Left lobe of liver (tissue), 2 donors: Measurements from ENCODE around the gene PCK1. TPM values are rescaled to one million over a fixed set of nuclear protein-coding genes. Genes with fewer than 3 reads are reported as not detected.

ENCODE experiments used
- ATAC-seq: fragments of 200-7000 bp; cut with Tn5 transposase; one replicate; pipeline ENCODE4 v1.9.1; 2020; ENCODE audit warnings: mild to moderate bottlenecking, moderate library complexity
- DNase-seq: peaks from one replicate; pipeline ENCODE4 v3.0.0-alpha.2; 2020; ENCODE audit warnings: low spot score
- total RNA-seq: library from RNA; stranded (reverse); gene quantifications from one replicate; pipeline ENCODE4 v1.2.1, GENCODE V29; 2021
- donor health status: DM: no; HTN: no; CAD: no; lungs with moderate emphysema.
- donor health status: DM: no; HTN: yes; CAD: no.

Gene PCK1
- total RNA-seq, 1 donor from 2014 or later, result 1,004 TPM

- DNase-seq, result peak; percentile 92
- peak; percentile 45 for ATAC-seq
These were observed 26.5 kb downstream of the PCK1 start for GRCh38 chr20:57587278-57587988.

DNA sequence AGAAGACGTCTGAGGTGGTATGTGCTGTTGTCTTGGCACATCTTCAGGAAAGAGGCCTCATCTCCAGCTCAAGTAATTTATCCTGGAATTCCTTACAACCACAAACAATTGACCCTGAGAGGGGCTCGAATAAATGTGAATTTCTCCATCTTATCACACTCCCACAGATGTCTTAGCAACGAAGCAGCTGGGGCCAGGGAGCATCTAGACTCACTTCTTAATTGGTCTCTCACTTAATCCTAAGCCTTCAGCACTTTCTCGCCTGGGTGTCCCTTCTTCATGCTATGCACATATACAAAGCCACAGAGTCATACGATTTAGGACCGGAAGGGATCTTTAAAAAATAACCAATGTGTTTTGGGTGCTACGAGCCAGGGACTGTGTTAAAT, 27.1 kb downstream of the PCK1 start:
- ATAC-seq (no peak), DNase-seq (no peak)

DNA sequence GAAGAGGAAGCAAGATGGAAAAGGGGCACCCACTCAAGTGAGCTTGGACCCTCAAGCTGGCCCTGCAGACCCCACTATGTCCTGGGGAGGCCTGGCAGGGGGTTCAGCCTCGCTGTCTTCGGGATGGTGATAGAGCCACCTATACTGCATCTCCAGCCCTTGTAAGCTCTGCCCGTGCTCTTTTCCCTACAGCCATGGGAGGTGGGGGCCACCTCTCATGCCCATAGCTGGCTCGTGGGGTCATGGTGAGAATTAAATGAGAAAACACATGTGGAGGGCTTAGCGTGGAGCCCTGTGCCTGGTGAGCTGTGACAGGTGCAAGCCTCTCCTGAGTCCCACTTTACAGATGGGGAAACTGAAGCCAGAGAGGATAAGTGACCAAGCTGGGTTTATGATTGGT, 27.7 kb downstream of the PCK1 start:
- no peak for DNase-seq
- ATAC-seq, result no peak

DNA sequence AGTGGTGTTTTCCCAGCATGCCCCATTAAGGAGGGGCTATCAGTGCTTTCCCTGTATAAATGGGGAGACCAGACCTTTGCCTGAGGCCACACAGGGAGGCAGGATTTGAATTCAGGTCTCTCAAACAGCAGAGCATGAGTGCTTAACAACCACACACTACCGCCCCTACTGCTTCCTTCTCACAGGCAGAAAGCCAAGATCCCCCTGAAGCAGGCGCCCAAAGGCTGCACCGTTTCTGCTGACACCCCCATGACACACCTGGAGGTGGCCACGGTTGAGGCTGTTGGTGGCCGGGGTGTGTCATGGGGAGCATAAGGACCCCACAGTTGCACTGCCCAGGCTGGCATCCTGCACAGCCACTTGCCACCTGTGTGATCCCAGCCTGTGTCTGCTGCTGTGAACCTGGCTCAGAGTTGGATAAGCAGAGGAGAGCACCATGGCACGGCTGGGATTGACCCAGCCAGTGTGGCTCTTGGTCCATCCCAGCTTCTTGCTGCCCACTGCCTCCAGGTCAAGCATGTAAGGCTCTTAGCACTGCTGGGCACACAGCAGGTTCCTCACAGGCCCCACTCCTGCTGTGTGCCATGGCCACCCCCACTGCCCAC, 28.3 kb downstream of the PCK1 start:
- DNase-seq (no peak), ATAC-seq (peak; percentile 0)

DNA sequence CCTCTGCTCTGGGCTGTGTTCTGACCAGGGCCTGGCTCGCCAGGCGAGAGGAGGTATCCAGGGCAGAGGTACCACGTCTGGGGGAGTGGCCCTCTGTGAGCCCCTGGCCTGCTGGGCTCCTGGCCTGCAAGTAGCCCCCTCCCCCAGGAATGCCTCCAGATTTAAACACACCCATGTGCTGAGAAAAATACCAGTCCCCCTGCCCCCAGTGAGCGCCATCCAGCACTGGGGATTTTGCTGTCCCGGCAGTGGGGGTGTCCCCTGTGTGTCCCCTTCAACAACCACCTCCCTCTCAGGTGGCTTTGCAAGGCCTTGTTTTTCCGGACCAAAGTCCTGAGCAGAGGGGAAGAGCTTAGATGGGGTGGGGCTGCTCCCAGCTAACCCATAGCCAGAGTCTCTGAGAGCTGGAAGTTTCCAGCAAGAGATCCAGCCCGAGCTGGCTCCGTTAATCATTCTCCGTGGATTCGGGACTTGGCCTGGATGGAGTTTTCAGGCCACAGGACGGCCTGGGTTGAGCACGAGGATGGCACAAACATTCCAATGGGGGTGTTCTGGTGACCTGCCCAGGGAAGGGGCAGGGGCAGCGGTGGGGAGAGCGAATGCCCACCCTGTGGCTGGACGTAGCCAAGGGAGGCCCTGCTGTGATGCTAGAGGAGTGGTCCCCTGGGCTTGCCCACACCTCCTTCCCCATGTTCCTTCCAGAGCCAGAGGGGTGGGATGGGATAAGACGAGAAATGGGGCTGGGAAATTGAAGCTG, 29.0 kb downstream of the PCK1 start:
- ATAC-seq (peak; percentile 53), DNase-seq (peak; percentile 89)

DNA sequence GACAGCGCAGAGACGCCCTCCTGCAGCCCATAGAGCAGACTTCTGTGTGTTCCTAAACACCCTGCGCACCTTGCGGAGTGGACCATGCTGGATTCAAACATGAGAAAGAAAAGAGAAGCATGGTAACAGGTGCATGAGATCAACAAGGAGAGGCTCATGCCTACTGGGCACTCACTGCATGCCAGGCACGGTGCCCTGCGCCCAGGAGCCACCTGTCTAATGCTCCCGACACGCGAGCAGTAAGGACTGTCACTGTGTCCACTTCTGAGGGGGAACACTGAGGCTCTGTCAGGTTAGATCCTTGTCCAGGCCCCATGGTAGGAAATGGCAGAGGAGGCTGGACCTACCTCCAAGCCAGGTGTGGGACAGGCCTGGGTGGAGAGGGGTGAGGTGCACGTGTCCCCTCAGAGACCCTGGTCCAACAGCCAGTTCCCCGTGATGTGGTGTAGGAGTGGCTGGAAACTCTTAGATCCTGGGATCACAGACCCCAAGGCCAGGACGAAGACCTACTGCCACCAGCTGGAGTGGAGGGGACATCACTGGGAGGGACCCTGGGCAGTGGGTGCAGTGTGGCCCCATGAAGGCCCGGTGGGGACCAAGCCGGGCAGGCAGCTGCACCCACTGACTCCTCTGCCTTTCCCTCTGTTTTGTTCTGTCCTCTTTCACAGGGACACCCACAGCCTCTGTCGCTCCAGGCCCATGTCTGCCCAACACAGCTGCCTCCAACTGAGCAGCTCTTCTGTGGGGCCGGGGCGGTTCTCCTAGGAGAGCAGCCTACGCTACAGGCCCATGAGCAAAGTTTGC, 29.8 kb downstream of the PCK1 start:
- no peak for DNase-seq
- ATAC-seq, result no peak

DNA sequence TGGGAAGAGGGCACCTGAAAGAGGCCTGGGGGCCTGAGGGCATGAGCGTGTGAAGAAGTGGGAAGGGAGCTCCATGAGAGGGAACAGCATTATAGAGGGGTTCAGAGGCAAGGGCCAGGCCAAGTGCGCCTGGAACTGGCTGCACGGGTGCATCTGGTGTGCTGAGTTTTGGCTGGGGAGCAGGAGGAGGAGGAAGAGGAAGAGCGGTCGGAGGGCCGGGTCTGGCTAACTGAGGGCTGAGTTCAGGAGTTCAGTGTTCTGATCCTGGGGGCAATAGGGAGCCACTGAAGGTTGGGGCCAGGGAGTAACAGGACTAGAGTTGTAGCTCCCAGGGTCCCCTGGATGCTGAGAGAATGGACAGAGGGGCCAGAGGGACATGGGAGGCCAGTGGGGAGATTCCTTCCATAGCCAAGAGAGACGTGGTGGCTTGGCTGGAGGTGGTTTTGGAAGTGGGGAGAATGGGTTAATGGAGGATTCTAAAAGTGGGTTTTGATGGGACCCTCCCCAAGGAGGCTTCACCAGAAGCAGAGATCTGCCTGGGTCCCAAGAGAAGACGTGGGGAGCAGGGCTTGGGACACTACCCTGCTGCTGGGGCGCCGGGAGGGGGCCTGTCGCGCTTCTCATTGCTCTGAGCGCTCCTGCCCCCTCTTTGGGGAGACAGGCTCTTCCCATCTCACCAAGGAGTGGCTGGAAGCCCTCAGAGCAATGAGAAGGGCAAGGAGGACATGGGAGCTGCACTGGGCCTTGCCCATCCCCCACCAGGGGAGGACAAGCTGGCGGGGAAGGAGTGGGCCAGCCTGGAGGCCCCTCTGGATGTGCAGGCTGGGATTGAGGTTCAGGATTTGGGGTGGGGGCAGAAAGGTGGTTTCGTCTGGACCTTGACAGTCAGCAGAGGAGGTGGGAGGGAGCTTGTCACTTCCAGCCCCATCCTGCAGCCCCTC, 30.6 kb downstream of the PCK1 start:
- DNase-seq (no peak), ATAC-seq (no peak)

DNA sequence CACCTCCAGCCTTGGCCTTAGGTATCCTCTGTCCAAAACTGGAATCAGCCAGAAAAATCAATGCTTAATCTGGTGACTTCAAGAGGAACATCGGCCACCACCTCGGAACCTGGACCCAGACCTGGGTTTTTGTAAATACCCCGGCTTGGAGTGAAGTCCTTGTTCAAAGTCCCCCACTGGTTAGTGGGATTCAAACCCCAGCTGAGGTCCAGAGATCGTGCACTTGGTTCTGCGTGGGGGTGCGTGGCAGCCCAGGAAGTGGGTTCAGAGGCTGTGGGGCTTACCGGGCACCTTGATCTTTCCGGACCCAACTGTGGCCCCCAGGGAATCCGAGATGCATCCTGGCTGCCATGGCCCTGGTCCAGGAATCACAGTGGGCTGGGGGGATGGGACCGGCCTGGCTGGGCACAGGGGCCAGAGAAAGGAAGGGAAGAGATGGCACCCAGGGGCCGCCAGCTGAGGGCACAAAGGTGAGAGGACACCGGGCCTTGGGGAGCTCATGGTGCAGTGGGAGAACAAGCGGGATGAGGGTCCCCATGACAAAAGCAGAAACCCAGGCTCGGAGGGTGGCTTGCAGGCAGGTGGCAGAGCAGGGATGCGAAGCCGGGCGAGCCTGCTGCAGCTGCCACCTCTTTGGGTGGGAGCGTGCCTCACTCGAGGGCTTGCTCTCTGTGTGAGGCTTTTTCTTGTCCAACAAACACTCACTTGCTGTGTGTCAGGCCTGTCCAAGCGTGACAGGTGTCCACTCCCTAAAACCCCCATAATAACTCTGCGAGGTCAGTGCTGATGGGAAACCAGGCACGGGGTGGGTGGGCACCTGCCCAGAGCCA, 31.6 kb downstream of the PCK1 start:
- ATAC-seq, result peak; percentile 36
- DNase-seq, result peak; percentile 81

DNA sequence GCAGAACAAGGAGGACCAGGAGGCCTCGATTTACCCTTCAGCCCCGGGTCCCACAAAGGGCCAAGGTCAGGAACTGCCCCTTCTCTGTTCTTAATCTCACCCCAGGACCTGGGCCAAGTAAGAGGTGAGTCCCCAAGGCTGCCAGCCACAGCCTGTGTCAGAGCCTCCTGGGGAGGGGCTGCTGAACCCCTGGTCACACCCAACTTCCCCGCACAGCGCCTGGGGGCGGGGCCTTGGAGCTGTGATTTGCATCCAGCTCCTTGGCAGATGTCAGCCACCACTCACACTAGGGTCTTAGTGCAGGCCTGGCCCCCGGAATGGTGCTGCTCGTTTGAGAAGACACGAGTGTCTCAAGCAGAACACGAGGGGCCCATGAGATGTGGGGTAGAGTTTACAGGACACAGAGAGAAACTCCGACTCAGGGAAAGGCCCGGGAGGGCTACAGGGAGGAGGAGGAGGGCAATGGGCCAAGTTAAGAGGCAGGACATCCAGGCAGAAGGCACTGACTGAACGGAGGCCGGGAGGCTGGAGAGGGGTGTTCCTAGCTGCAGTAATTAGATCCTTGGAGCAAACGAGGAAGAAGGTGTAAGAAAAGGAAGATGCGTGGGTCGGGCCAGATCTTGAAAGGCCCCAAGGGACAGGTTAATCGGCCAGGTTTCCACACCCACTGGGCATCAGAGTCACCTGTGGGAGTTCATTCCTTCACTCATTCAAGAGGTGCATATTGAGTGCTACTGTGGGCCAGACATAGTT, 32.4 kb downstream of the PCK1 start:
- ATAC-seq (no peak), DNase-seq (no peak)

DNA sequence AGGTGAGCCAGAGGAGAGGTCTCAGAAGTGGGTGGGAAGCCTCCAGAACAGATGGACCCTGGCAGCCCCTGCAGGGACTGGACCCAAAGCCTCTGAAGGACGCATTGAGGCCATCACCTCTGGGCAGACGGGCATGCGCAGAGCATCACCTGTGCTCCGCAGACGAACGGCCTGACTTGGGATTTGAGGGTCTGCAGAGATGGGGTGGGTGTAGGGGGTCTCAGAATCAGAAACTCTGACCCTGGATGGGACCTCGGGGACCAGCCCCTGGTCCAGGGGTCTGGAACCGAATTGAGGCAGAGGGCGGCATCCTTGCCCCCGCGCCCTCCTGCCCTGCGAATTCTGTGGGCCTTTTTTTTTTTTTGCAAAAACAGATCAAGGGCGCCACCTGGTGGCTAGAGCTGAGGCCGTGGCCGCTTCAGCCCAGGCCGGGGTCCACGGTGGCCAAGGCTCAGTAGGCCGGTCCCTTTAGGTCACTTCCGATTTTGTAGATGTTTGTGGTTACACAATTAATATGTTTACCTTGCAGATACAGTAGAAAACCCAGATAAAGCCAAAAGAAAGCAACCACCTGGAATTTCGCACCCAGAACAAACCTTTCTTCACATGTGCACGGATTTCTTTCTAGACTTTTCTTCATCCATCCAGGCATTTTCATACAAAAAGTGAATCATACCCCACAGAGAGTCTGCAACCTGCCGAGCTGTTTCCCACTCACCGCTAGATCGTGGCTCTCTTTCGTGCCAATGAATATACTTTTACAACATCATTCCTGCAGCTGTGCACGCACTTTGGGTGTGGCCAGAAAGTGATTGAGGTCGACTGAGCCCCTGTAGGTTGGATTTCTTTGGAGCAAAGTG, 33.4 kb downstream of the PCK1 start:
- ATAC-seq (peak; percentile 40), DNase-seq (no peak)

GRCh38 chr20:57595041-57596030, 34.4 kb downstream of the PCK1 start:
- ATAC-seq (no peak), DNase-seq (no peak)

- ATAC-seq (no peak), DNase-seq (no peak)
These were observed 35.4 kb downstream of the PCK1 start for GRCh38 chr20:57596358-57596757.

DNA sequence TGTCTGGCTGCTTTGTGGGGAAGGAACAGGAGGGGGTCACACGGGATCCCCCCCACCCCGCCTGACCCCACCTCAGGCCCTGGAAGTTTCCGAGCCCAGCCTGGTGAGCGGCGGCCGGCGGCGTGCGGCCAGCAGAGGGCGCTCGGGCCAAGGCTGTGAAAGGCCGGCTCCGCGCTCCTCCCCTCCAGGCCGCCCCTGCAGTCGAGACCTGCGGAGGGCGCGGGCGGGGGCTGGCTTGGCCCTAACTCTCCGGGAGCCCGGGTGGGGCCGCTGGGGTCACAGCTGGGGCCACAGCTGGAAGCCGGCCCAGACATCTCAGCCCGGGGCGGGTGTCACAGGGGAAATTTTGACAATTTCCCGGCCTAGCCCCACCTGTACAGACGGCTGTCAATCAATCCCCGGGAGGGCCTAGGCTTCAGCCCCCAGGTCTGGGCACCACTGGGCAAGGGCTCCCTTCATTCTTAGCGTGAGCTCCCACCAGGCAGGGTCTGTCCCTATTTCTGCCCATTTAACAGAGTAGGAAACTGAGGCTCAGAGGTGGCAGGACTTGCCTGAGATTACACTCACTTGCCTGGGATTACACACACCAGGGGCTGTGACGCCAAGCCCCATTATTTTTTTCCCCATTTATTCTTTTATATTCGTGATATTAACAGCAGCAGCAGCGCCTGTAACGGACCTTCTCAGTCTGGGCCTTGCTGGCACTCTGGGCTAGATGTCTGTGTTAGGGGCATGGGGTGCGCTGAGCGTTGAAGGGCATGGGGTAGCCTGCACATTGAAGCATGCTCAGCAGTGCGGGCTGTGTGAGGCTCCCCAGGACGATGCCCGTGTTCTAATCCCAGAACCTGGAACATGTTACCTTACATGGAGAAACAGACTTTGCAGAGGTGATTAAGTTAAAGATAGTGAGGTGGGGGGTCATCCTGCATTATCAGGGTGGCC, 36.4 kb downstream of the PCK1 start:
- peak; percentile 59 for ATAC-seq
- DNase-seq, result peak; percentile 75

GRCh38 chr20:57598060-57598459, 37.1 kb downstream of the PCK1 start:
- ATAC-seq (no peak), DNase-seq (no peak)

DNA sequence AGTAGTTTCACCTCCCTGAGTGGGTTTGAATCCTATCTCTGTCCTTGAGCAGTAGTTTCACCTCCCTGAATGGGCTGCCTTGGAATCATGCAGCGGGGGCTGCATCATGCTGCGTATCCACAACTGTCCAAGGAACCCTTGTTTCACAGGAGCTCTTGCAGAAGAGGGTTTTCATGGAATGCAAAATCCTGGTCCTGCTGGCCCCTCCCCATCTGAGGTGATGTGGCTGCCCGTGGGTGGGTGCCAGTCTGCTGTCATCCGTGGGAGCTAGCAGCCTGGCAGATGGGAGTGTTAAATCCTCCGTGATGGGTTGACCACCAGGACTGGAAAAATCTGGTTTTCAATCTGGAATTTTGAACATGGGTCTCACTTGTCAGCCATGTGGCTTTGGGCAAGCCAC, 37.6 kb downstream of the PCK1 start:
- ATAC-seq (no peak), DNase-seq (no peak)
